Erythroblast (primary cell): ENCODE results near the gene MTERF1.
"Not testable (repeated sequence)": the region's sequence is repeated elsewhere in the genome, so short reads cannot be mapped to it uniquely, and the experiment has no call there.

ENCODE experiments used
- GATA1 ChIP-seq: IDR thresholded peaks from 2 replicates; pipeline ENCODE4 v1.6.1; 2011; ENCODE audit warnings: low read depth, mild to moderate bottlenecking, control low read depth, low read length, moderate library complexity
- POLR2A ChIP-seq: IDR thresholded peaks from 2 replicates; pipeline ENCODE4 v1.6.1; 2011; ENCODE audit warnings: mild to moderate bottlenecking, low read length

GRCh38 chr7:91888271-91889175, 8.0 kb upstream of the MTERF1 start:
- TF ChIP-seq POLR2A, GATA1: not testable (repeated sequence)
